Skeletal muscle cell (primary cell): Measurements from ENCODE around the gene RAP2B.
"Not testable (repeated sequence)": the region's sequence is repeated elsewhere in the genome, so short reads cannot be mapped to it uniquely, and the experiment has no call there.

Source experiments
- DNase-seq: peaks from one replicate; pipeline ENCODE4 v3.0.0-alpha.2; 2010; ENCODE audit warnings: low read depth
- H3K4me3 ChIP-seq: 2 replicates; pipeline ENCODE4 v1.5.1; 2011; ENCODE audit warnings: low read depth, mild to moderate bottlenecking, control low read depth, low read length, moderate library complexity

Gene RAP2B

DNA sequence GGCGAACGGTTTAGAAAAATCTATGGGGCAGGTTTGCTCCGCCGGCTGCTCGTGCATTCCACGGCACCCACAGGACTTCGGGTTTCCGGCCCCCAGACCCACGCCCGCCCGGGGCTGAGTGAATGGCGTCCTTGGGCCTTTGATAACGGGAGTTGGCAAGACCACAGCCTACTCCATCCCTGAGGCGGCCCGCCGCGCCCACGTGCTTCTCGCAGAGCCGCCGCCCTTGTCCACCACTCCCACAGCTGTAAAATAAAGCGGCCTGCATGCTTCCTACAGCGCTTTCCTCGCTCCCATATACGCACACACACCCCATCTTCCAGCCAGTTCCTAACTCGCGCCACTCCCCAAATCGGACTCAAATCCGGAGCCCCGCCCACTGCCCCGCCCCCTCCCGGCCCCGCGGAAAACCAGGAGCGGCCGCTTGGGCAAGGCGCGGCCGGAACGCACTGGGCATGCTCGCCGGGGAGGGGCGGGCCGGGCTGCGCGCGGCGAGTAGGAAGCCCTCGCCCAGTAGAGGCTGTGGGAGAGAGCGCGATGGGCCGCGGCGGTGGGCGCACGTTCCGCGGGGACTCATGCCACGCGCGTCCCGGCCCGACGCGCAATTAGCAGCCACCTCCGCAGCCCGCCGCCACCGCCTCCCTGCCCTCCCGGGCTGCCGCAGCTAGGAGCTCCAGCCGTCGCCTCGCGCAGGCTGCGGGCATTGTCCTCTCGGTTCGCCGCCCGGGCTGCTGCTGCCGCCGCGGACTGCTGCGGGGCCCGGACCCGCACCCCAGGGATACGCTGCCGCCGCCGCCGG lies at the start of gene RAP2B:
Gene RAP2B, plus strand, starts transcription at position 513 of the 799 bp plus-strand sequence. CDS start 468 bp downstream, outside the sequence.
- DNase-seq = peak; percentile 91

DNA sequence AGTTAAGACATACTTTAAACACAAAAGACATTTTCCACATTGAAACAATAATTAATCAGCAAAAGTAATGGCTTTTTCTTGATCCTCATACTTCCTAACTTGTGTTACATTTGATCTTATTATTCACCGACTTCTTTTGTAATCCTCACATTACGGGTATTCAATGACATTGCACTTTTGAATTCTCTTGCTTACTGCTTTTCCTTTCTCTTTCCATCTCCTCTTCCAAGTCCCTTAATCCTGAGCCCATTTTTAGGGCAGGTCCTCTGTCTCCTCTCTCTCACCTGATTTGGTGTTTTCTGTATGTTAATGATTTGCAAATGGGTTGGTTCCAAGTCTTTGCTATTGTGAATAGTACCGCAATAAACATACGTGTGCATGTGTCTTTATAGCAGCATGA lies 48.5 kb upstream of the RAP2B start:
- no peak overlapping the region for H3K4me3 ChIP-seq
- no peak for DNase-seq

More for the DNA sequence above, at the start of gene RAP2B:
- peak within 1 kb of the TSS; percentile 78 for H3K4me3 ChIP-seq

DNA sequence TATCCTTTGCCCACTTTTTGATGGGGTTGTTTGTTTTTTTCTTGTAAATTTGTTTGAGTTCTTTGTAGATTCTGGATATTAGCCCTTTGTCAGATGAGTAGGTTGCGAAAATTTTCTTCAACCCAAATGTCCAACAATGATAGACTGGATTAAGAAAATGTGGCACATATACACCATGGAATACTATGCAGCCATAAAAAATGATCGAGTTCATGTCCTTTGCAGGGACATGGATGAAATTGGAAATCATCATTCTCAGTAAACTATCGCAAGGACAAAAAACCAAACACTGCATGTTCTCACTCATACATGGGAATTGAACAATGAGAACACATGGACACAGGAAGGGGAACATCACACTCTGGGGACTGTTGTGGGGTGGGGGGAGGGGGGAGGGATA lies 47.8 kb upstream of the RAP2B start:
- DNase-seq, H3K4me3 ChIP-seq: not testable (repeated sequence)

DNA sequence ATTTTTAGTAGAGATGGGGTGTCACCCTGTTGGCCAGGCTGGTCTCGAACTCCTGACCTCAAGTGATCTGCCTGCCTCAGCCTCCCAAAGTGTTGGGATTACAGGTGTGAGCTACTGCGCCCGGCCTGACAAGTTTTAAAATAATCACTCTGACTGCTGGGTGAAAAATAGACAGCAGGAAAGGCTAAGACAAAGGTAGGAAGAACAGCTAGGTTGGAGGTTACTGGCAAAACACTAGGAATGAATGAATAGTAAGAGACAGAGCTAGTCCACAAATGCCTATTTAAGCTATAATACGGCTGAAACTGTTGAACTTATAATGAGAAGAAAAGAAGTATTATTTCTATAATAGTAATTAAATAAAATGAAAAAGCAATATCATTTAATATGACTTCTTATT lies 46.7 kb upstream of the RAP2B start:
- no peak for DNase-seq

DNA sequence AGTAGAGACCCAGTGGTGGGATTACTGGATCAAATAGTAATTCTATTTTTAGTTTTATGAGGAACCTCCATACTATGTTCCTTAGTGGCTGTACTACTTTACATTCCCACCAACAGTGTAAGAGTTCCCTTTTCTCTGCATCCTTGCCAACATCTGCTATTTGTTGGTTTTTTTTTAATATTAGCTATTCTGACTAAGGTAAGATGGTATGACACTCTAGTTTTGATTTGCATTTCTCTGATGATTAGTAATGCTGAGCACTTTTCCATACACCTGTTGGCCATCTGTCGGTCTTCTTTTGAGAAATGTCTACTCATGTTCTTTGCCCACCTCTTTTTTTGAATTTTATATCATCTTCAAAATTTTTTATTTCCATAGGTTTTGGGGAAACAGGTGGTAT lies 34.2 kb upstream of the RAP2B start:
- no peak overlapping the region for H3K4me3 ChIP-seq
- DNase-seq = no peak

More for the DNA sequence above, 46.7 kb upstream of the RAP2B start:
- no peak overlapping the region for H3K4me3 ChIP-seq

DNA sequence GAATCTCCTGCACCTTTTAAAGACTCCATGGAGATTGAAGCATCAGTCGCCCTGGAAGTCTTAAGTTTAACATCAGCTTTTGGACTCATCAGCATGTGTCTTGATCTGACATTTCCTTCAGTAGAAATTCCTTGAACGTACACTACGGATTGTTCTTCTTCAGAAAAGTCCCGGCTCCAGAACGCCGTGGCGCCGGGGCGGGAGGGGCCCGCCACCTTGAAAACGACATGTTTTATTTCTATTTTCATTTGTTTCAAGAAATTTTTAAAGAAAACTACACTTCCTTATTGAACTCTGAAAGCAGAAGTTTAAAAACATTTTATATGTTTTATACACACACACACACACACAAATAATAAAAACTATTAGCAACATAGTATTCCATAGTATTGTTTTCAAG lies 32.6 kb upstream of the RAP2B start:
- DNase-seq = no peak
- no peak overlapping the region for H3K4me3 ChIP-seq

DNA sequence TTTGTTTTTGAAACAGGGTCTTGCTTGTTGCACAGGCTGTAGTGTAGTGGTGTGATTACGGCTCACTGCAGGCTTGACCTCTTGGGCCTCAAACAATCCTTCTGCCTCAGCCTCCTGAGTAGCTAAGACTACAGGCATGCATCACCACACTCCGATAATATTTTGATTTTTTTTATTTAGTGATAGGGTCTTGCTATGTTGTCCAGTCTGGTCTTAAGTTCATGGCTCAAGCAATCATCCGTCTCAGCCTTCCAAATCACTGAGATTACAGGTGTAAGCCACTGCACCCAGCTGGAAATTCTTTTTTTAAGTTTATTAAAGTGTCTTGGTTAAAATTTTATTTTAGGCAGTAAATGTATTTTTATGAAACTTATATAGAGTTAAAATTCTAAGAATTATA lies 32.2 kb upstream of the RAP2B start:
- DNase-seq = no peak
- H3K4me3 ChIP-seq = no peak overlapping the region

DNA sequence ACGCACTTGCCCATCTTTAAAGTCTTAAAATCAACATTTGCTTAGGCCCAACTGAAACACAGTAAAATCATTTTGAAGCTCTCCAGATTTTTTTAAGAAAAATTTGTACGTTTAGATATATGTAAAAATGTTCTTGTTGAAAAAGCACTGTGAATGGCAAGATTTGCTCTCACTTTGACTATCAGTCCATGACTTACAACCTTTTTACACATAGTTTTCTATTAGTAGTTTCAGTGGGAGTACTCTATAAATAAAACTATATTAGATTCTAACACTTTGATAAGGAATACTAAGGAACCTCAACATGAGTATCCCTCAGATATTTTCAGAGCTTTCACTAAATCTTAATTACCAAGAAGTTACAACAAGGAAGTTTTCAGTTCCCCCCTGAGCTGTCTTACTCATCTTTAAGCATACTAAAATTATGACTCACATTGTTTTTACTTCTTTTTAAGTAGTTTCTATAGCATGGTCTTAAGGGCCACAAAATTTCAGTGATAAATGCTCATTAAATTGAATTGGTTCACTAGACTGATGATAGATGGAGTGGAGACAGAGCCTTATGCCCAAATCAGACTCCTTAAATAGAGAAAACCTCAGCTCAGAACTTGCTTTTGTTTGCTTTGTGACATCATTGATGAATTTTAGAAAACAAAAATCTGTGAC lies 31.6 kb upstream of the RAP2B start:
- H3K4me3 ChIP-seq = no peak overlapping the region
- DNase-seq = peak; percentile 84

DNA sequence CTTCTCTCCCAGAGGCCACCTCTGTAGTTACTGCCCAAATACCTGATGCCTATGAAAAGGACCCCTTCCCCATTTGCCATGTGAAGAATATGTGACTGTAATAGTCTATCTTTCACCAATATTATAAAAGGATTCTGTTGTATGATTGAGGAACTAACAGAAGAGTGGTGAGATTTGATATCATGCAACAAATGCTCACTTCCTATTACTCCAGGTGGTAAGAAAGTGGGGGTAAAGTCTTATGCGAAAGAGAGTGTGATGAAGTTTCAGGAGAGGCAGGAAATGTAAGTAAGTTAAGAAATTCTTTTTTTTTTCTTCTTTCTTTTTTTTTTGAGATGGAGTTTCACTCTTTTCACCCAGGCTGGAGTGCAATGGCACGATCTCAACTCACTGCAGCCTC lies 24.4 kb upstream of the RAP2B start:
- no peak for DNase-seq

DNA sequence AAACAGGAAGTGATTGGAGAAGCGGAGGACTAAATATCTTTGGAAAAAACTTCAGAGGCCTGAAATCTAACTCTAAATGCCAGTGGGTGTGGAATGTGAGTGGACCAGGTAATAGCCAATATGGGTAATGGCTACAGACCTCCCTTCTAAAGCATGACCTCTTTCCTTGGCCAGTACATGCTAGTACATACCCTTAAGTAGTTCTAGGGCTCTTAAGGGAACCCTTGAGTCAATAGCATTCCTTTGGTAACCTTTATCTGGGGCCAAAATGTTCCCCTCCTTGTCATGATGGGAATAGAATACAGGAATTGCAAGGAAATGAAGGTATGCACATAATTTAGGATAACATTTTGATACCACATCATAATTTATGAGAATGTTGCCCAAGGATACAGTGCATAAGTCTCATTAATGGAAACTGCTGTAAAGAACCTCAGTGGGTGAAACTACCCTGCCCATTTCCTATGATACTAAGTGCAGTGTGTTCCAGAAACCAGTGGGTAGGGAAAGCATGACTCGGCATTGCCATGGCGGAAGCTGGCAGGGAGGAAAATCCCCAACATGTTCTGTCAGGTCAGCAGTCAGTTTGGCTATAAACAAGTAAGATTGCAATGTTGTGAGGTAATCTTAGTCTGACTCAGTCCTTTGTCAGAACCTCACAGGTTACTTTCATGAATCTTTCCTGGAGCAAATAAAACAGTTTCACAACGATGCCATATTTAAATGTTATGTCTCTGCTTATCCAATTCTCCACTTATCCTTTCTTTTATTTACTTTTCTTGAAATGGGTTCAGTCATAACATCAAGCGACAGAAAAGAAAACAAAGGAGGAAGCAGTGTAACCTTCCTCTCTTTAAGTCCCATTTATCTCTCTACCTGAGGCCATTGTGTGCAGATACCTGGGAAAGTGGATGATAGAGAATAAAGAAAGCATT lies 23.5 kb upstream of the RAP2B start:
- peak; percentile 89 for DNase-seq
- H3K4me3 ChIP-seq = no peak overlapping the region

More for the DNA sequence above, 24.4 kb upstream of the RAP2B start:
- no peak overlapping the region for H3K4me3 ChIP-seq

DNA sequence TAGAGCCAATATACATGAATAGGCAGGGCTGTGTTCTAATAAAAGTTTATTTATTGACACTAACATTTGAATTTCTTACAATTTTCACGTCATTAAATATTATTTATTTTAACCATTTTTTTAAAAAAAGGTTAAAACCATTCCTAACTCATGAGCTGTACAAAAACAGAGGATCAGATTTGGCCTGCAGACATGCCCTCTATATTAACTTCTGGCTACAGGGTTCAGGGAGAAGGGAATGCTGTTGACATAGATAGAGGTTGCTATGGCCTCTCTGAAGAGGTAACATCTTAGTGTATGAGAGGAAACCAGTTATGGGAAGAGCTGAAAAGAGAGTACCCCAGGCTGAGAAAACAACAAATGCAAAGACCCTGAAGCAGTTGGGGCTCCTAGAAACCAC lies 19.1 kb upstream of the RAP2B start:
- DNase-seq = no peak
- no peak overlapping the region for H3K4me3 ChIP-seq

DNA sequence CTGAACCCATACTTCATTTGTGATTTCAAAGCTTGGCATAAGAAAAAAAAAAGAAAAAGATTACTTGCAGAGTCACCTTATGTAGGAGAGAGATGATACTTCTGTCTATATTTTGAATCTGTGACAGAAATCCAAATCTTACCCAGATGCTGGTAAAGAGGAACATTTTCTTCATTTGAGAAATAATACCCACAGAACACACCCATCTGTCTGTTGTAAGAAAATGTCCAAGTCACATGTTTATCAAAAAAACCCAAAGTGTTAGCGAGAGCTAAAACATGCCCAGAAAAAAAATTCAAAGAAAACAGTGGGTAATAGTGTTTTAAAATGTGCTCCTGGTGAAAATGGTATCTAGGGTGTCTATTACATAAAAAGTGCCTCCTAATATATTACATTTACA lies 18.0 kb upstream of the RAP2B start:
- no peak overlapping the region for H3K4me3 ChIP-seq
- DNase-seq = no peak

DNA sequence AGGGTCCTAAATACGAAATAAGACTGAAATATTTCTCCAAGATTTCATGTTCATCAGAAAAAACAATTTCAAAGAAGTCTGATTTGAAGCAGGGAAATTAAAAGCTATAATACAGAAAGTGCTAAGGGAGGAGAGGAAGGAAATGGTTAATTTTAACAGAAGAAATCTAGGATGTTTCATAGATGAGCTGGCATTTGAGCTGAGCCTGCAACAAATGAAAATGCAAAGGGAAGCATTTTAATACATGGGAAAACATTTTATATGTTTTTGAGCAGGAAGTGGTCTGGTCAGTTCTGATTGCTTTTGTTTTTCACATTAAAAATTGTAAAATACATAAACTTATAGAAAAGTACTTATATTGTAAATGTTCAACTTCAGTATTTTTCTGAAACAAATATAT lies 17.2 kb upstream of the RAP2B start:
- no peak overlapping the region for H3K4me3 ChIP-seq

DNA sequence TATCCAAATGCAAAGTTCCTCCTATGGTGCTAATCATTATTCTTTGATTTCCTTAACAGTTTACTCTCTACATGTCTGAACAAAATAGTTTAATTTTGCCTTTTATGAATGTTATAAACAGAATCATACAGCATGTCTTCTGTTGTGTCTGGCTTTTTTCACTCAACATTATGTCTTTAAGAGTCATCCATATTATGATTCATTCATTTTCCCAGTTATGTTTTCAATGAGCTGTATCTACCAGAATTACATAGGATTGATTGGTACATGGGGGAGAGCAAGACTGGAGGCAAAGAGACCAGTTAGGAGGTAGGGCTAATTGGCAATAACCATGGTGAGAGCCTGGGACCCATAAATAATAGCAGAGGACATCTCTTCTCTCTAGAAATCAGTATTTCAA lies 16.6 kb upstream of the RAP2B start:
- H3K4me3 ChIP-seq = no peak overlapping the region
- no peak for DNase-seq

More for the DNA sequence above, 17.2 kb upstream of the RAP2B start:
- DNase-seq = peak; percentile 25

DNA sequence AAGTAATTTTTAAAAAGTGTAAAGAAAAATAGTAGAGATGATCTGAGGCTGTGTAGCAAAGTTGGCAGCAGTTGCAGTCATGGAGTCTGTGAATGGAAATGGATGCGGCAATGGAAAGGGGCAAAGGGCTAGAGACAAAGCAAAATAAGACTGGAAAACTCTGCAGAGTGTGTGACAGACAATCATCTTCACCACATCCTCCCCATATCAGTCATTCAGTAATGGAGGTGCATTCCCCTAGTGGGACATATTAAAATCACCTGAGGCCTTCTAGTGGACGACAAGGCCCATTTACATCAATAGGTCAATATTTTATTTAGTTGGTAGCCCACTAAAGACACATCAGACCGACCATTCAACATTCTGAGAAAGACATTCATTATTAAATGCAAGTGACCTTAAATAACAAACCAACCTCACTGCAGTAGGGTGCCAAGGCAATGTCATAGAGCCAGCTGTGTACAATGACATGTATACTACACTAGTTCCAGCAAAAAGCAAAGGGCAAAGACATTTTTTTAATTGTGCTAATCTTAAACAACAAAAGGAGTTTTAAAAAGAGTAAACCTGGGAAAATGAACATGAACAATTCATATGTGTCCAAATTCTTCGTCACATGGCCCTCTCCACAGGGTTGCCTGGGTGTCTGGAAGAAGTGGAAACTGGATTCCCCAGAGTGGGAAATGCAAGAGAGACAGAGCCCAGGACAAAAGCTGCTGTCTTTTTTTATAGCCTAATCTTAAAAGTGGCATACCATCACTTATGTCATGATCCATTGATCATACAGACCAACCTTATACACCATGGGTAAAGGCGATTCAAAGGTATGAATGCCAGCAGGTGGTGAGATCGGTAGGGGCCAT lies 15.6 kb upstream of the RAP2B start:
- no peak for DNase-seq
- no peak overlapping the region for H3K4me3 ChIP-seq

DNA sequence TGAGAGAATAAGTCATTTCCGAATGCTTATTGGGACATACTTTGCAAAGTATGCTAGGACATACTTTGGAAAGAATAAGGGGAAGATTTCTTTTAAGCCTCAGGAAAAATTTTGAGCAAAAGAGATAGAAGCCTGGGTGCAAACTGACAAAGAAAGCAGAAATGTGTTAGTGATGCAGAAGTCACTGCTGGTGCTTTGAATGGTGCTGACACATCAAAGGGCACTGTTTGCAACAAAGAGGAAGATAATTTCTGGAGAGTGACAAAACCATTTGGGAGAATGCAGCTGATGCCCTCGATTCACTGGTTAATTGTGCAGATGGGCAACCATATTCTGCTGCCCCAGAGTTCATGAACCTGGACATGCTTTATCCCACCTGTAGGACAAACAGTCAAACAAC lies 11.0 kb upstream of the RAP2B start:
- H3K4me3 ChIP-seq = no peak overlapping the region
- DNase-seq = no peak

DNA sequence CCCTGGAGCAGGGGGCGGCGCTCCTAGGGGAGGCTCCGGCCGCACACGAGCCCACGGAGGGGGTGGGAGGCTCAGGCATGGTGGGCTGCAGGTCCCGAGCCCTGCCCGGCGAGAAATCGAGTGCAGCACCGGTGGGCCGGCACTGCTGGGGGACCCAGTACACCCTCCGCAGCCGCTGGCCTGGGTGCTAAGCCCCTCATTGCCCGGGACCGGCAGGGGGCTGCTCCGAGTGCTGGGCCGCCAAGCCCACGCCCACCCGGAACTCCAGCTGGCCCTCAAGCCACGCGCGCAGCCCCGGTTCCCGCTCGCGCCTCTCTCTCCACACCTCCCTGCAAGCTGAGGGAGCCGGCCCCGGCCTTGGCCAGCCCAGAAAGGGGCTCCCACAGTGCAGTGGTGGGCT lies 6.2 kb upstream of the RAP2B start:
- DNase-seq, H3K4me3 ChIP-seq: not testable (repeated sequence)

DNA sequence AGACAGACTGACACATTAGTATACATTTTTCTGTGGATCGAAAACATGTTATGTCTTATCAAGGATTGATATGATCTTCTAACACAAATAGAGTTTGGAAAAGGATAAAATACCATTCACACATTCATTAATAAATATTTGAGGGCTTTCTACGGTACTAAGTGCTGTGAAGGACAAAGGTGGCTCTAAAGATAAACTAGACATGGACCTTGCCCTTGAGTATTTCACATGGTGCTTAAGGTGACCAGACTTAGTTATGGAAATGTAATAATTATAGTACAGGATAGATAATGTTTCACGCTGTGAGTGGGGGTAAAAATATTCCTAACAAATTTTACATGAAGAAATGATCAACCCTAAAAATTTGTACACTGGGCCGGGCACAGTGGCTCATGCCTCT lies 3.8 kb upstream of the RAP2B start:
- no peak overlapping the region for H3K4me3 ChIP-seq

More for the DNA sequence above, 3.8 kb upstream of the RAP2B start:
- DNase-seq = no peak
